Cardiac fibroblast (primary cell): Measurements from ENCODE around the gene UBE2D2.
"Not testable (repeated sequence)": the region's sequence is repeated elsewhere in the genome, so short reads cannot be mapped to it uniquely, and the experiment has no call there.

Experiments used
- DNase-seq, 2 donors: peaks; one replicate each; pipeline versions ENCODE4 v3.0.0 to v3.0.0-alpha.2; 2010; ENCODE audit warnings: low read depth in 2 of 2
- H3K4me3 ChIP-seq, 2 donors: replicated peaks in 1 of 2; 1 replicate in 1 of 2; 2 replicates in 1 of 2; pipeline ENCODE4 v1.5.1; 2011; ENCODE audit warnings: low read depth in 2 of 2, low read length in 2 of 2, mild to moderate bottlenecking in 2 of 2, moderate library complexity in 1 of 2
- CTCF ChIP-seq: IDR thresholded peaks from one replicate; pipeline ENCODE4 v1.5.1; 2011; ENCODE audit warnings: low read depth, mild to moderate bottlenecking, low read length, inconsistent platforms

Gene UBE2D2

DNA sequence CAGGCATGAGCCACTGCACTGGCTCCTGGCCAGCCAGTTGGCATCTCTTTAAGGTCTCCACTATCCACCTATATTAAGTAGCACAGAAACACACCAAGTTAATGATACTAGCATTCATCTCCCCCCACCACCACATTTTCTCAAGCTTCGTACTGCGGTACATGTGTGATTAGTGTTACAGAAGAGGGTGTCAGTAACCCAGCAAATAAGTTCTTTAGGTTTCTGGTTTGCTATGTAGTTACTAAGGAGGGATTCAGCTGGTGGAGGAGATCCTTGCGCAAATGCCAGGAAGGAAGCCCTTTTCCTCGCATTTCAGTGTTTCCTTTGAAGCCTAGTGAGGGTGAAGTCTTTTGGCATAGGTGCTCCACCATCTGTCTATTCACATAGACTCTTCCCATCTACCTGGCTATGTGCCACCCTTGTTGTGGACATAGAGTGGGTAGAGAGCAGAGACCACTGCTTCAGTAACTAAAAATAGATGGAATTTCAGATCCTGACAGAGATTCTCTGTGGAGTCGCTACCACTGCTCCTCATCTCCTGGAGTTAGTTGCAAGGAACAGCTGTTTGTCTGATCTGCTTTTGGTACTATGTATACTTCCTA is 16.7 kb downstream of the UBE2D2 start:
- TF ChIP-seq CTCF = no peak
- H3K4me3 ChIP-seq = no peak overlapping the region
- no peak for DNase-seq

DNA sequence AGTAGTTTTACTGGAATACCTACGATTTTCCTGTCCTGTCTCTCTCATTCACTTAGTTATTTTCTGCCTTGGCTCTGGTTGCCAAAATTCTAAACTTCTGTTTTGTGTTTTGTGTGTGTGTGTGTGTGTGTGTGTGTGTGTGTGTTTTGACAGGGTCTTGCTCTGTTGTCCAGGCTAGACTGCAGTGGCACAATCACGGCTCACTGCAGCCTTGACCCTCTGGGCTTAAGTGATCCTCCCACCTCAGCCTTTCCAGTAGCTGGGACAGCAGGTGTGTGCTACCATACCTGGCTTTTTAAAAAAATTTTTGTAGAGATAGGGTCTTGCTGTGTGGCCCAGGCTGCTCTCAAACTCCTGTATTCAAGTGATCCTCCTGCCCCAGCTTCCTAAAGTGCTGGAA is 17.2 kb downstream of the UBE2D2 start:
- no peak for TF ChIP-seq CTCF
- no peak overlapping the region for H3K4me3 ChIP-seq
- no peak for DNase-seq

DNA sequence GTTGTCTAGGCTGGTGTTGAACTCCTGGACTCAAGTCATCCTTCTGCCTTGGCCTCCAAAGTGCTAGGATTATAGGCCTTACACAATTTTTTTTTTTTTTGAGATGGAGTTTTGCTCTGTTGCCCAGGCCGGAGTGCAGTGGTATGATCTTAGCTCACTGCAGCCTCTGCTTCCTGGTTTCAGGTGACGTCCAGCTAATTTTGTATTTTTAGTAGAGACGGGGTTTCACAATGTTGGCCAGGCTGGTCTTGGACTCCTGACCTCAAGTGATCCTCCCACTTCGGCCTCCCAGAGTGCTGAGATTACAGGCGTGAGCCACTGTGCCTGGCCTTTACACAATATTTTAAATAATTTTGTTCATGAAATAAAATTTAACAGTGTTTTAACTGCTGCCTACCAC is 21.0 kb downstream of the UBE2D2 start:
- not testable (repeated sequence) for H3K4me3 ChIP-seq, DNase-seq

- TF ChIP-seq CTCF = no peak
- no peak overlapping the region for H3K4me3 ChIP-seq
- no peak for DNase-seq
These were observed 23.0 kb downstream of the UBE2D2 start for GRCh38 chr5:139584137-139584536.

GRCh38 chr5:139588116-139588515 is 27.0 kb downstream of the UBE2D2 start:
- DNase-seq, H3K4me3 ChIP-seq: not testable (repeated sequence)

DNA sequence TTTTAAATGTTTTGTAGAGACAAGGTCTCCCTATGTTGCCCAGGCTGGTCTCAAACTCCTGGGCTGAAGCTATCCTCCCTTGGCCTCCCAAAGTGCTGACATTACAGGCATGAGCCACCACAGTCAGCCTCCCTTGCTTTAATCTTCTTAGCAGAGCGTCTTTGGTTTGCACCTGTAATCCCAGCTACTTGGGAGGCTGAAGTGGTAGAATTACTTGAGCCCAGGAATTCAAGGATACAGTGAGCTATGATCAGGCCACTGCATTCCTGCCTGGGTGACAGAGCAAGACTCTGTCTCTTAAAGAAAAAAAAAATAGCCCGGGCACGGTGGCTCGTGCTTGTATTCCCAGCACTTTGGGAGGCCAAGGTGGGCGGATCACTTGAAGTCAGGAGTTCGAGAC is 27.8 kb downstream of the UBE2D2 start:
- no peak for TF ChIP-seq CTCF
- DNase-seq = no peak
- H3K4me3 ChIP-seq = no peak overlapping the region

DNA sequence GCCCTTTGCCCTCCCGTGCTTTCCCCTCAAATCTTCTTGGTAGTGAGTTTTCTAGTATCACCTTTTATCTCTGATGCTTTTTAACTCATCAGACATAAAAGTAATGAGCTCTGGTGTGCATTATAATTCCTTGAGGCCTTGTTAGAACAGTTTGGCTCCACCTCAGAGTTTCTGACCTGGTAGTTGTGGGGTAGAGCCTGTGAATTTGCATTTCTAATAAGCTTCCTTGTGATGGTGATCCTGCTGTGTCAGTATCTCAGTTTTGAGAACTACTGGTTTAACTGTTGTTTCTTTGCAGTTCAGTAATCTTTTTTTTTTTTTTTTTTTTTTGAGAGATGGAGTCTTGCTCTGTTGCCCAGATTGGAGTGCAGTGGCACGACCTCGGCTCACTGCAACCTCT is 31.1 kb downstream of the UBE2D2 start:
- H3K4me3 ChIP-seq = no peak overlapping the region
- TF ChIP-seq CTCF = no peak
- no peak for DNase-seq

GRCh38 chr5:139593076-139593475 is 31.9 kb downstream of the UBE2D2 start:
- not testable (repeated sequence) for H3K4me3 ChIP-seq, DNase-seq
